Adrenal gland (tissue), 12 donors: Measurements from ENCODE around the gene DMBX1. TPM values are rescaled to one million over a fixed set of nuclear protein-coding genes. Genes with fewer than 3 reads are reported as not detected.

Experiments
- DNase-seq, 7 donors: peaks; one replicate each; pipeline ENCODE4 v3.0.0-alpha.2; 2019 to 2020
- H3K27ac ChIP-seq, 5 donors: fragments of 200-600 bp; sonication (generic) in 4 of 5; 1 replicate in 3 of 5; 2 replicates in 2 of 5; pipeline versions ENCODE4 v1.5.1 to v1.8.0; 2016 to 2020; ENCODE audit warnings: mild to moderate bottlenecking in 1 of 5
- H3K27me3 ChIP-seq: fragments of 200-600 bp; 2 replicates; pipeline ENCODE4 v1.8.0; 2021
- H3K36me3 ChIP-seq, 2 donors: fragments of 200-600 bp; replicated peaks in 1 of 2; 1 replicate in 1 of 2; 2 replicates in 1 of 2; pipeline versions ENCODE4 v1.5.1 to v1.8.0; 2018 to 2022
- H3K4me1 ChIP-seq, 2 donors: fragments of 200-600 bp; replicated peaks in 1 of 2; 1 replicate in 1 of 2; 2 replicates in 1 of 2; pipeline versions ENCODE4 v1.5.1 to v1.8.0; 2018 to 2021
- H3K4me3 ChIP-seq, 4 donors: fragments of 200-600 bp; sonication (generic) in 3 of 4; one replicate each; pipeline ENCODE4 v1.5.1; 2016 to 2018
- H3K9me3 ChIP-seq, 3 donors: fragments of 200-600 bp; sonication (generic) in 1 of 3; replicated peaks in 1 of 3; 1 replicate in 2 of 3; 2 replicates in 1 of 3; pipeline versions ENCODE4 v1.5.1 to v1.8.0; 2016 to 2021
- POLR2A ChIP-seq, 2 donors: fragments of 450-650 bp; IDR thresholded peaks; one replicate each; pipeline ENCODE4 v1.6.1; 2017; ENCODE audit warnings: antibody characterized with exemption in 2 of 2, mild to moderate bottlenecking in 2 of 2, moderate library complexity in 1 of 2
- WGBS, 4 donors: extraction: QIAGEN DNeasy Blood & Tissue Kit in 2 of 4; methylation state at CpG; one replicate each; pipeline versions ENCODE4 v1.1.5 to v1.1.7; 2013 to 2017; 5-methylcytosine and 5-hydroxymethylcytosine counted together
- intact Hi-C, 2 donors: fragments of 100-400 bp; cut with DNase I; formaldehyde crosslinking; loops; one replicate each; pipeline versions ENCODE4 v1.14.1 to v1.15.0; 2022 to 2023
- polyA plus RNA-seq, 3 donors: library from polyadenylated mRNA; stranded (reverse); fragments of 200-250 nt in 2 of 3; fragments of 350-450 nt in 1 of 3; fragmentation: Illumina TruSeq in 1 of 3; extraction: RNeasy Lipid Tissue Mini Kit (QIAGEN cat#74804) in 1 of 3; gene quantifications; one replicate each; pipeline ENCODE4 v1.2.3, GENCODE V29; 2013 to 2014
- total RNA-seq, 9 donors: library from RNA; depleted of rRNA in 4 of 9; stranded (reverse); fragments of >200 nt in 4 of 9; fragments of 120-200 nt in 1 of 9; fragmentation: NEBNext Ultra II Directional in 1 of 9; extraction: Animal tissue kit (Norgen Biotek cat#: 25700) in 1 of 9; gene quantifications; one replicate each; pipeline versions ENCODE4 v1.1.0 to v1.2.4, GENCODE V29; 2013 to 2023
- TF ChIP-seq, protein P1 (sequence below), 6 experiments: fragments of 450-650 bp in 4 of 6; fragments of 200-600 bp in 2 of 6; sonication (generic) in 1 of 6; IDR thresholded peaks; 1 replicate in 5 of 6; 2 replicates in 1 of 6; pipeline versions ENCODE4 v1.5.1 to v1.8.0; 2016 to 2021; ENCODE audit warnings: antibody characterized with exemption in 6 of 6, mild to moderate bottlenecking in 2 of 6, moderate library complexity in 1 of 6
- donor health status: healthy with polysubstance abuse.
- donor health status: Bipolar disorder and iron deficiency.
- donor health status: DM: yes; HTN: yes; CAD: no.
- donor health status: DM: no; HTN: no; CAD: no.
- donor health status: DM: no; HTN: no; CAD: no.
- donor health status: DM: yes; HTN: yes; CAD: no.

DMBX1 gene
- total and polyA plus RNA-seq, 12 donors, result 0.07 to 0.16 (median 0.14) TPM; not detected in 9

GRCh38 chr1:46512792-46513190 is 23.2 kb downstream of the DMBX1 start:
- no peaks in the 10 kb centered on the region for H3K27me3 ChIP-seq
- H3K4me3 ChIP-seq, result no peak overlapping the region
- 68 to 77% (median 71%) methylated on average over 5 to 6 of the region's 6 CpGs for WGBS, 4 donors
- intact Hi-C loops, result no loop called here
- H3K9me3 ChIP-seq, result no peaks in the 10 kb centered on the region
- no peaks in the 10 kb centered on the region for H3K4me1 ChIP-seq
- no peak overlapping the region for H3K27ac ChIP-seq
- no peaks in the 10 kb centered on the region for H3K36me3 ChIP-seq
- TF ChIP-seq POLR2A (IDR thresholded peaks at IDR 0.05), result no peak
- TF ChIP-seq, protein P1, sequence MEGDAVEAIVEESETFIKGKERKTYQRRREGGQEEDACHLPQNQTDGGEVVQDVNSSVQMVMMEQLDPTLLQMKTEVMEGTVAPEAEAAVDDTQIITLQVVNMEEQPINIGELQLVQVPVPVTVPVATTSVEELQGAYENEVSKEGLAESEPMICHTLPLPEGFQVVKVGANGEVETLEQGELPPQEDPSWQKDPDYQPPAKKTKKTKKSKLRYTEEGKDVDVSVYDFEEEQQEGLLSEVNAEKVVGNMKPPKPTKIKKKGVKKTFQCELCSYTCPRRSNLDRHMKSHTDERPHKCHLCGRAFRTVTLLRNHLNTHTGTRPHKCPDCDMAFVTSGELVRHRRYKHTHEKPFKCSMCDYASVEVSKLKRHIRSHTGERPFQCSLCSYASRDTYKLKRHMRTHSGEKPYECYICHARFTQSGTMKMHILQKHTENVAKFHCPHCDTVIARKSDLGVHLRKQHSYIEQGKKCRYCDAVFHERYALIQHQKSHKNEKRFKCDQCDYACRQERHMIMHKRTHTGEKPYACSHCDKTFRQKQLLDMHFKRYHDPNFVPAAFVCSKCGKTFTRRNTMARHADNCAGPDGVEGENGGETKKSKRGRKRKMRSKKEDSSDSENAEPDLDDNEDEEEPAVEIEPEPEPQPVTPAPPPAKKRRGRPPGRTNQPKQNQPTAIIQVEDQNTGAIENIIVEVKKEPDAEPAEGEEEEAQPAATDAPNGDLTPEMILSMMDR (IDR thresholded peaks at IDR 0.05), result no peak
- DNase-seq, result no peak

GRCh38 chr1:46513536-46513935 is 23.9 kb downstream of the DMBX1 start:
- intact Hi-C loops, result no loop called here
- H3K27ac ChIP-seq, result no peak overlapping the region
- no peak overlapping the region for H3K4me3 ChIP-seq
- no peaks in the 10 kb centered on the region for H3K27me3 ChIP-seq
- H3K4me1 ChIP-seq, result no peaks in the 10 kb centered on the region
- WGBS, 4 donors, result 66 to 100% (median 76%) methylated on average over 2 to 5 of the region's 5 CpGs
- no peaks in the 10 kb centered on the region for H3K36me3 ChIP-seq
- TF ChIP-seq, protein P1 (IDR thresholded peaks at IDR 0.05), result no peak
- no peak for TF ChIP-seq POLR2A (IDR thresholded peaks at IDR 0.05)
- no peaks in the 10 kb centered on the region for H3K9me3 ChIP-seq
- no peak for DNase-seq

DNA sequence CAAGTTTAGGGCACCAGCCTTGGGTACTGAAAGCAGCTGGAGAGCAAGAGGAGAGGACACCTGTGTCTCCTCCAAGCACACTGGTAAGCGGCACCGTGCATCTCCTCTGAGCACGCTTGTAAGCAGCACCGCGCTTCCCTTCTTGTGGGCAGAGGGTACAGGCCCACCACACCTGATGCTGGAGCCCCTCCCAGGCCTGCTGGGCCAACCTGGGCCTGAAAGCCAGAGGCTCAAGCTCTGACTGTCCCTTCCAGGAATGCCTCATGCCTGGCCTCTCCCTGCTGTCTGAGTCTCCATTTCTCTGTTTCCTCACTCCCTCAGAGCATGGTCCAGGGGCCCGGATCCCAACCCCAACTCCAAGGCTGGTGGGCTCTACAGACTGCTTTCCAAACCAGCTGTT is 25.9 kb downstream of the DMBX1 start:
- no peaks in the 10 kb centered on the region for H3K4me1 ChIP-seq
- no peak overlapping the region for H3K4me3 ChIP-seq
- no peaks in the 10 kb centered on the region for H3K36me3 ChIP-seq
- intact Hi-C loops, result no loop called here
- no peak for DNase-seq
- H3K27me3 ChIP-seq, result no peaks in the 10 kb centered on the region
- no peak for TF ChIP-seq POLR2A (IDR thresholded peaks at IDR 0.05)
- TF ChIP-seq, protein P1 (IDR thresholded peaks at IDR 0.05), result no peak
- WGBS, 4 donors, result 92 to 100% (median 94%) methylated on average over 1 to 6 of the region's 6 CpGs
- H3K9me3 ChIP-seq, result no peaks in the 10 kb centered on the region
- H3K27ac ChIP-seq, result no peak overlapping the region

DNA sequence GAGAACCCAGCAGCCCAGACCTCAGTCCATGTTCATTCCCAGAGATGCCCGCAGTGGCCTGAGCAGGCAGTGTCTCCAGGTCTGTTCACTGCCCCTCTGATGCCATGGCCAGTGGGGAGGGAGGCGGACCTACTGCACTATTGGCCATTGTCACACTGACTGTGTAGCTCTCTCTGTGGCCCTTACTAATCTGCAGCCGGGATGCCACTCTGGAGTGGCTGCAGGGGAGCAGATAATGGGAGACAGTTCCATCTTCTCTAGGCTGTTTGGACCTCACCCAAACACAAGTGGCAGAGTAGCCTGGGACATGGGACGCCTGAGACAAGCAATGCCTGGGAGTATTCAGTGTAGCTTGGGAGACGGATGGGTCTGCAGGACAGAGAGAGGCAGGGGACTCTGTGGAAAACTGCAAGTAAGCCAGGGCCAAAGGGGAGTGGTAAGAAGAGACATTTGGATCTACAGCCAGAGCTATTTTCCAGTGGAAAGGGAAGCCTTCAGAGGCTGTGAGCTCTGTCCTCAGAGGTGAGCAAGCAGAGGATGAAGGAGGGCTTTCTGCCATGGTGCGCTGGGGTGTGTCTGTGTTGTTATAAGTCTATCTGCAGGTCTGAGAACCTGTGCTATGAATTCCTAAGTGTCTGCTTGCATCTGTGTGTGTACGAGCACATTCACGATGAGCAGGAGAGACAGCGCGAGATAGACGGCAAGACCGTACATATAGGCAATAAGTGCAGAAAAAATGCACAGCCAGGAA is 26.7 kb downstream of the DMBX1 start:
- WGBS, 4 donors, result 70 to 77% (median 74%) methylated on average over 12 of the region's 12 CpGs
- DNase-seq, result no peak
- Histone ChIP-seq H3K4me3 (no peak overlapping the region), H3K27ac (no peak overlapping the region), H3K36me3 (no peaks in the 10 kb centered on the region), H3K4me1 (no peaks in the 10 kb centered on the region), H3K9me3 (no peaks in the 10 kb centered on the region), H3K27me3 (no peaks in the 10 kb centered on the region)
- intact Hi-C loops, result no loop called here
- TF ChIP-seq, protein P1 (IDR thresholded peaks at IDR 0.05), result no peak
- no peak for TF ChIP-seq POLR2A (IDR thresholded peaks at IDR 0.05)
